HEK293 (cell line): ENCODE data around the gene NSUN4.

Experiments used
- CTCF ChIA-PET: fragments of 350-600 bp; formaldehyde crosslinking; extraction: SDS; loops from one replicate; lab custom pipeline; 2021; ENCODE audit warnings: antibody characterized with exemption; lab: Yijun Ruan, JAX
- POLR2A ChIA-PET: fragments of 300-600 bp; formaldehyde crosslinking; extraction: SDS; loops from one replicate; lab custom pipeline; 2020; ENCODE audit warnings: antibody characterized with exemption, inconsistent platforms; lab: Yijun Ruan, JAX
- H3K27ac ChIP-seq: fragments of 200-500 bp; sonication (Bioruptor generic); 2 replicates; pipeline ENCODE4 v1.5.1; 2014; ENCODE audit warnings: low read depth, low read length, control low read depth, inconsistent platforms; ENCODE audit errors: extremely low read depth
- H3K36me3 ChIP-seq, 2 experiments: fragments of 200-500 bp in 1 of 2; sonication (Bioruptor generic) in 1 of 2; 1 replicate in 1 of 2; 2 replicates in 1 of 2; pipeline ENCODE4 v1.5.1; 2014 to 2017; ENCODE audit warnings: inconsistent platforms in 2 of 2, low read length in 2 of 2; ENCODE audit not compliant: control insufficient read depth in 2 of 2, insufficient read depth in 1 of 2
- H3K4me1 ChIP-seq: fragments of 200-500 bp; sonication (Bioruptor generic); 2 replicates; pipeline ENCODE4 v1.5.1; 2014; ENCODE audit warnings: mild to moderate bottlenecking, low read length, inconsistent platforms; ENCODE audit not compliant: control insufficient read depth, insufficient read depth
- H3K4me3 ChIP-seq: 2 replicates; pipeline ENCODE4 v1.5.1; 2011; ENCODE audit warnings: low read depth, mild to moderate bottlenecking, control low read depth, low read length, moderate library complexity
- H3K9me3 ChIP-seq: fragments of 200-500 bp; sonication (Bioruptor generic); 2 replicates; pipeline ENCODE4 v1.5.1; 2014; ENCODE audit warnings: low read depth, low read length, inconsistent platforms; ENCODE audit not compliant: control insufficient read depth, insufficient read depth
- GLI2 ChIP-seq: fragments of 450-650 bp; formaldehyde crosslinking; IDR thresholded peaks from 2 replicates; pipeline ENCODE4; 2017; ENCODE audit warnings: missing biosample characterization, missing genetic modification characterization, low read depth, borderline replicate concordance
- KLF17 ChIP-seq: fragments of 450-650 bp; formaldehyde crosslinking; IDR thresholded peaks from 2 replicates; pipeline ENCODE4 v1.5.1; 2016; ENCODE audit warnings: missing biosample characterization, missing genetic modification characterization
- MEIS1 ChIP-seq: sonication (generic); formaldehyde crosslinking; IDR thresholded peaks from 2 replicates; pipeline ENCODE4 v1.8.1; 2022; ENCODE audit warnings: missing genetic modification reagents, mild to moderate bottlenecking, borderline replicate concordance
- PRDM6 ChIP-seq: fragments of 450-650 bp; formaldehyde crosslinking; IDR thresholded peaks from 2 replicates; pipeline ENCODE4 v1.5.1; 2017; ENCODE audit warnings: missing biosample characterization, missing genetic modification characterization
- YY2 ChIP-seq: fragments of 450-650 bp; formaldehyde crosslinking; IDR thresholded peaks from 2 replicates; pipeline ENCODE4 v1.5.1; 2016; ENCODE audit warnings: missing biosample characterization, missing genetic modification characterization
- ZBTB10 ChIP-seq: fragments of 450-650 bp; formaldehyde crosslinking; IDR thresholded peaks from 2 replicates; pipeline ENCODE4 v1.5.1; 2016; ENCODE audit warnings: missing biosample characterization, missing genetic modification characterization
- ZBTB20 ChIP-seq: fragments of 450-650 bp; formaldehyde crosslinking; IDR thresholded peaks from 2 replicates; pipeline ENCODE4 v1.5.1; 2016; ENCODE audit warnings: missing biosample characterization, missing genetic modification characterization
- ZBTB49 ChIP-seq: fragments of 450-650 bp; formaldehyde crosslinking; IDR thresholded peaks from 2 replicates; pipeline ENCODE4 v1.5.1; 2016; ENCODE audit warnings: missing biosample characterization, missing genetic modification characterization, low read depth
- ZBTB6 ChIP-seq: fragments of 450-650 bp; formaldehyde crosslinking; IDR thresholded peaks from 2 replicates; pipeline ENCODE4 v1.5.1; 2017; ENCODE audit warnings: missing biosample characterization, missing genetic modification characterization
- ZNF132 ChIP-seq: fragments of 450-650 bp; formaldehyde crosslinking; IDR thresholded peaks from 2 replicates; pipeline ENCODE4 v1.5.1; 2017; ENCODE audit warnings: missing biosample characterization, missing genetic modification characterization, borderline replicate concordance
- ZNF169 ChIP-seq: fragments of 450-650 bp; formaldehyde crosslinking; IDR thresholded peaks from 2 replicates; pipeline ENCODE4 v1.5.1; 2016; ENCODE audit warnings: missing biosample characterization, missing genetic modification characterization
- ZNF184 ChIP-seq: fragments of 450-650 bp; IDR thresholded peaks from 2 replicates; pipeline ENCODE4 v1.5.1; 2018; ENCODE audit warnings: missing biosample characterization, mild to moderate bottlenecking, missing genetic modification characterization
- ZNF2 ChIP-seq: fragments of 450-650 bp; formaldehyde crosslinking; IDR thresholded peaks from 2 replicates; pipeline ENCODE4 v1.5.1; 2016; ENCODE audit warnings: missing biosample characterization, missing genetic modification characterization
- ZNF362 ChIP-seq: fragments of 450-650 bp; formaldehyde crosslinking; IDR thresholded peaks from 2 replicates; pipeline ENCODE4 v1.5.1; 2016; ENCODE audit warnings: missing biosample characterization, missing genetic modification characterization
- ZNF416 ChIP-seq: fragments of 450-650 bp; formaldehyde crosslinking; IDR thresholded peaks from 2 replicates; pipeline ENCODE4 v1.5.1; 2016; ENCODE audit warnings: missing biosample characterization, missing genetic modification characterization
- ZNF768 ChIP-seq: fragments of 450-650 bp; formaldehyde crosslinking; IDR thresholded peaks from 2 replicates; pipeline ENCODE4 v1.5.1; 2018; ENCODE audit warnings: missing biosample characterization, mild to moderate bottlenecking, missing genetic modification characterization
- ZSCAN16 ChIP-seq: fragments of 450-650 bp; formaldehyde crosslinking; IDR thresholded peaks from 2 replicates; pipeline ENCODE4 v1.5.1; 2016; ENCODE audit warnings: missing biosample characterization, missing genetic modification characterization

NSUN4 gene

GRCh38 chr1:46410156-46411009 is 69.8 kb downstream of the NSUN4 start:
- Histone ChIP-seq H3K4me3 (no peak overlapping the region), H3K4me1 (no peaks in the 10 kb centered on the region)
- CTCF ChIA-PET = interaction anchor here (0.6 to 5.2 kb wide), 9 partner anchors 8 to 855 kb away, joined by 3 to 26 read pairs (median 4); a partner anchor contains a TSS
- TF ChIP-seq PRDM6 = no peak
- no peak for TF ChIP-seq ZBTB20 (tag by site-specific recombination)
- TF ChIP-seq ZNF132 (tag by site-specific recombination) = no peak
- no peak for TF ChIP-seq ZNF169
- no peak for TF ChIP-seq ZNF768 (tag by site-specific recombination)
- TF ChIP-seq ZBTB10 = no peak
- no peak for TF ChIP-seq GLI2 (tag by site-specific recombination)
- TF ChIP-seq ZBTB6 (tag by site-specific recombination) = no peak
- no peak for TF ChIP-seq ZNF416 (tag by site-specific recombination)
- no peak for TF ChIP-seq ZNF362 (tag by site-specific recombination)
- TF ChIP-seq KLF17 (tag by site-specific recombination) = no peak
- TF ChIP-seq, all 188 proteins: peak for 0
- no peak overlapping the region for H3K27ac ChIP-seq
- no peaks in the 10 kb centered on the region for H3K36me3 ChIP-seq
- H3K9me3 ChIP-seq = no peaks in the 10 kb centered on the region
- POLR2A ChIA-PET = no interaction called here

- POLR2A ChIA-PET = no interaction called here
- Histone ChIP-seq H3K27ac (no peak overlapping the region), H3K36me3 (no peaks in the 10 kb centered on the region), H3K4me3 (no peak overlapping the region), H3K9me3 (no peaks in the 10 kb centered on the region), H3K4me1 (no peaks in the 10 kb centered on the region)
- TF ChIP-seq ZNF2 (tag by site-specific recombination) (peak; percentile 96), ZNF184 (tag by site-specific recombination) (no peak), YY2 (no peak), ZBTB49 (no peak), MEIS1 (CRISPR knock-in tag) (no peak), ZSCAN16 (tag by site-specific recombination) (no peak)
- CTCF ChIA-PET = interaction anchor here (0.6 to 2.8 kb wide), 8 partner anchors 7 to 315 kb away, joined by 3 to 19 read pairs (median 5); no protein-coding TSS in a partner anchor
Measured at GRCh38 chr1:46411010-46411405, 70.4 kb downstream of the NSUN4 start.
